ENCODE results near the gene SRCIN1.

GRCh38 chr17:38600906-38601305 is 4.8 kb downstream of the SRCIN1 start:
- no peak for TF ChIP-seq CTCF (IDR thresholded peaks at IDR 0.05)
- TF ChIP-seq POLR2A (IDR thresholded peaks at IDR 0.05), result no peak
